ENCODE data around the gene OCEL1. TPM values are rescaled to one million over a fixed set of nuclear protein-coding genes. Genes with fewer than 3 reads are reported as not detected.

Gene OCEL1
- total RNA-seq, 4 donors from 2014 or later, result 6.7 to 17.7 (median 9.3) TPM

GRCh38 chr19:17259118-17259780 is 33.2 kb downstream of the OCEL1 start:
- ATAC-seq (ENCODE audit: low FRiP score) (no peak), DNase-seq (ENCODE audit: low spot score) (no peak)
- no peak for TF ChIP-seq CTCF (IDR thresholded peaks at IDR 0.05)

GRCh38 chr19:17259934-17260333 is 33.9 kb downstream of the OCEL1 start:
- ATAC-seq (ENCODE audit: low FRiP score) (no peak), DNase-seq (ENCODE audit: low spot score) (no peak)
- no peak for TF ChIP-seq CTCF (IDR thresholded peaks at IDR 0.05)

- DNase-seq (ENCODE audit: low spot score), result peak; percentile 63
- peak in 1 of 3 donors; percentile 38 for TF ChIP-seq CTCF (IDR thresholded peaks at IDR 0.05)
- peak; percentile 38 for ATAC-seq (ENCODE audit: low FRiP score)
These were observed 34.9 kb downstream of the OCEL1 start for GRCh38 chr19:17260842-17261325.

GRCh38 chr19:17262557-17262956 is 36.5 kb downstream of the OCEL1 start:
- ATAC-seq (ENCODE audit: low FRiP score) (no peak), DNase-seq (ENCODE audit: low spot score) (no peak)
- TF ChIP-seq CTCF (IDR thresholded peaks at IDR 0.05), result no peak

GRCh38 chr19:17263712-17264640 is 38.0 kb downstream of the OCEL1 start:
- ATAC-seq (ENCODE audit: low FRiP score) (no peak), DNase-seq (ENCODE audit: low spot score) (no peak)
- no peak for TF ChIP-seq CTCF (IDR thresholded peaks at IDR 0.05)

- no peak for DNase-seq (ENCODE audit: low spot score)
- TF ChIP-seq CTCF (IDR thresholded peaks at IDR 0.05), result no peak
- ATAC-seq (ENCODE audit: low FRiP score), result no peak
These were observed 38.6 kb downstream of the OCEL1 start, which contains the start of gene USHBP1 for GRCh38 chr19:17264641-17264979. USHBP1 (minus strand) TSS chr19:17264745; CDS start chr19:17264299, 446 bp downstream.
